WTC11 (cell line): ENCODE measurements around the gene NPY5R. TPM values are rescaled to one million over a fixed set of nuclear protein-coding genes. Genes with fewer than 3 reads are reported as not detected.

Source experiments
- ATAC-seq: fragments of 200-7000 bp; cut with Tn5 transposase; 2 replicates; pipeline ENCODE4 v1.10.0; 2021; ENCODE audit warnings: mild to moderate bottlenecking, moderate library complexity
- CTCF ChIA-PET: fragments of 300-600 bp; sonication (Branson Sonifier 250); formaldehyde crosslinking; loops from one replicate; lab custom pipeline; 2021; ENCODE audit warnings: antibody characterized with exemption; lab: Charles Lee
- POLR2A ChIA-PET: fragments of 350-600 bp; sonication (Branson Sonifier 250); formaldehyde crosslinking; loops from one replicate; lab custom pipeline; 2021; ENCODE audit warnings: antibody characterized with exemption; lab: Charles Lee
- DNase-seq: peaks from one replicate; pipeline ENCODE4 v3.0.0; 2021; ENCODE audit warnings: low spot score
- H3K27ac Mint-ChIP-seq: 2 replicates; pipeline ENCODE4 v1.8.0; 2021; ENCODE audit warnings: mixed read lengths
- H3K27me3 Mint-ChIP-seq: 2 replicates; pipeline ENCODE4 v1.8.0; 2021; ENCODE audit warnings: low read depth, mild to moderate bottlenecking, moderate library complexity, mixed read lengths
- H3K36me3 Mint-ChIP-seq: 2 replicates; pipeline ENCODE4 v1.8.0; 2021; ENCODE audit warnings: mixed read lengths
- H3K4me1 Mint-ChIP-seq: 2 replicates; pipeline ENCODE4 v1.8.0; 2022; ENCODE audit warnings: mixed read lengths
- H3K4me3 Mint-ChIP-seq: 2 replicates; pipeline ENCODE4 v1.8.0; 2021; ENCODE audit warnings: mild to moderate bottlenecking, moderate library complexity, mixed read lengths
- H3K9me3 Mint-ChIP-seq: 2 replicates; pipeline ENCODE4 v1.8.0; 2021; ENCODE audit warnings: mixed read lengths
- CBFB ChIP-seq: sonication (generic); formaldehyde crosslinking; IDR thresholded peaks from 2 replicates; pipeline ENCODE4 v1.8.1; 2022; ENCODE audit warnings: mild to moderate bottlenecking, low read depth, missing genetic modification reagents
- FOXP1 ChIP-seq: sonication (generic); formaldehyde crosslinking; IDR thresholded peaks from 2 replicates; pipeline ENCODE4 v1.8.0; 2022; ENCODE audit warnings: missing genetic modification reagents, mild to moderate bottlenecking, moderate library complexity, borderline replicate concordance
- IRF2 ChIP-seq: sonication (generic); formaldehyde crosslinking; IDR thresholded peaks from 2 replicates; pipeline ENCODE4 v1.8.0; 2022; ENCODE audit warnings: low read depth, missing genetic modification reagents, borderline replicate concordance
- MAX ChIP-seq: sonication (generic); formaldehyde crosslinking; IDR thresholded peaks from 2 replicates; pipeline ENCODE4 v1.8.0; 2022; ENCODE audit warnings: mild to moderate bottlenecking, missing genetic modification reagents
- MYBL2 ChIP-seq: sonication (generic); formaldehyde crosslinking; IDR thresholded peaks from 2 replicates; pipeline ENCODE4 v1.8.1; 2023; ENCODE audit warnings: mild to moderate bottlenecking, moderate library complexity, missing genetic modification reagents
- NFYB ChIP-seq: sonication (generic); formaldehyde crosslinking; conservative IDR thresholded peaks from 2 replicates; pipeline ENCODE4 v1.8.0; 2022; ENCODE audit warnings: low read depth, missing genetic modification reagents
- NR2C2 ChIP-seq: sonication (generic); formaldehyde crosslinking; IDR thresholded peaks from 2 replicates; pipeline ENCODE4 v1.8.0; 2022; ENCODE audit warnings: mild to moderate bottlenecking, missing genetic modification reagents
- PRRX2 ChIP-seq: fragments of 250-450 bp; sonication (Bioruptor Pico); IDR thresholded peaks from 2 replicates; pipeline ENCODE4 v1.8.0; 2021; ENCODE audit warnings: mild to moderate bottlenecking
- RORB ChIP-seq: fragments of 250-450 bp; sonication (Bioruptor Pico); IDR thresholded peaks from 2 replicates; pipeline ENCODE4 v1.9.0; 2021; ENCODE audit warnings: mild to moderate bottlenecking
- SP1 ChIP-seq: sonication (generic); formaldehyde crosslinking; conservative IDR thresholded peaks from 2 replicates; pipeline ENCODE4 v1.8.1; 2022; ENCODE audit warnings: missing genetic modification reagents
- TEAD1 ChIP-seq: sonication (generic); formaldehyde crosslinking; IDR thresholded peaks from 2 replicates; pipeline ENCODE4 v1.8.0; 2022; ENCODE audit warnings: mild to moderate bottlenecking, missing genetic modification reagents
- TP53 ChIP-seq: sonication (generic); formaldehyde crosslinking; IDR thresholded peaks from 2 replicates; pipeline ENCODE4 v1.8.1; 2023; ENCODE audit warnings: mild to moderate bottlenecking, missing genetic modification reagents
- ZMAT4 ChIP-seq: fragments of 250-450 bp; sonication (Bioruptor Pico); IDR thresholded peaks from 2 replicates; pipeline ENCODE4 v1.9.0; 2021; ENCODE audit warnings: mild to moderate bottlenecking
- ZNF121 ChIP-seq: sonication (generic); formaldehyde crosslinking; IDR thresholded peaks from 2 replicates; pipeline ENCODE4 v1.8.0; 2023; ENCODE audit warnings: missing genetic modification reagents
- ZNF138 ChIP-seq: sonication (generic); formaldehyde crosslinking; conservative IDR thresholded peaks from 2 replicates; pipeline ENCODE4 v1.8.1; 2022; ENCODE audit warnings: mild to moderate bottlenecking, moderate library complexity, missing genetic modification reagents
- ZNF416 ChIP-seq: fragments of 250-450 bp; sonication (Bioruptor Pico); IDR thresholded peaks from 2 replicates; pipeline ENCODE4 v1.9.0; 2021; ENCODE audit warnings: mild to moderate bottlenecking, inconsistent platforms
- ZNF425 ChIP-seq: fragments of 250-450 bp; sonication (Bioruptor Pico); conservative IDR thresholded peaks from 2 replicates; pipeline ENCODE4 v1.9.0; 2021; ENCODE audit warnings: mild to moderate bottlenecking
- ZNF512 ChIP-seq: sonication (generic); formaldehyde crosslinking; IDR thresholded peaks from 2 replicates; pipeline ENCODE4 v1.8.1; 2022; ENCODE audit warnings: missing genetic modification reagents, borderline replicate concordance
- total RNA-seq: library from RNA; stranded (reverse); gene quantifications from 3 replicates; pipeline ENCODE4 v1.2.3, GENCODE V29; 2021
- TF ChIP-seq, protein P1 (sequence below): sonication (generic); formaldehyde crosslinking; IDR thresholded peaks from 2 replicates; pipeline ENCODE4 v1.8.1; 2022; ENCODE audit warnings: low read depth, missing genetic modification reagents, borderline replicate concordance
- TF ChIP-seq, protein P2 (sequence below): fragments of 250-450 bp; sonication (Bioruptor Pico); IDR thresholded peaks from 2 replicates; pipeline ENCODE4 v1.9.0; 2021; ENCODE audit warnings: moderate library complexity, mild to moderate bottlenecking, inconsistent platforms, borderline replicate concordance
- TF ChIP-seq, protein P3 (sequence below): sonication (generic); formaldehyde crosslinking; IDR thresholded peaks from 2 replicates; pipeline ENCODE4 v1.8.1; 2023; ENCODE audit warnings: mild to moderate bottlenecking, missing genetic modification reagents, moderate library complexity
- TF ChIP-seq, protein P4 (sequence below): sonication (generic); formaldehyde crosslinking; IDR thresholded peaks from 2 replicates; pipeline ENCODE4 v1.8.0; 2022; ENCODE audit warnings: mild to moderate bottlenecking, missing genetic modification reagents
- TF ChIP-seq, protein P5 (sequence below): fragments of 250-450 bp; sonication (Bioruptor Pico); IDR thresholded peaks from 2 replicates; pipeline ENCODE4 v1.8.0; 2021; ENCODE audit warnings: mild to moderate bottlenecking
- TF ChIP-seq, protein P6 (sequence below): fragments of 250-450 bp; sonication (Bioruptor Pico); IDR thresholded peaks from 2 replicates; pipeline ENCODE4 v2.1.2; 2022; ENCODE audit warnings: mild to moderate bottlenecking, moderate library complexity

The NPY5R gene
- total RNA-seq, 1 experiment from 2014 or later, result 4.5 TPM

DNA sequence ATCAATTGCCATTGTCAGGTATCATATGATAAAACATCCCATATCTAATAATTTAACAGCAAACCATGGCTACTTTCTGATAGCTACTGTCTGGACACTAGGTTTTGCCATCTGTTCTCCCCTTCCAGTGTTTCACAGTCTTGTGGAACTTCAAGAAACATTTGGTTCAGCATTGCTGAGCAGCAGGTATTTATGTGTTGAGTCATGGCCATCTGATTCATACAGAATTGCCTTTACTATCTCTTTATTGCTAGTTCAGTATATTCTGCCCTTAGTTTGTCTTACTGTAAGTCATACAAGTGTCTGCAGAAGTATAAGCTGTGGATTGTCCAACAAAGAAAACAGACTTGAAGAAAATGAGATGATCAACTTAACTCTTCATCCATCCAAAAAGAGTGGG lies 7.0 kb downstream of the NPY5R start:
- H3K4me1 Mint-ChIP-seq, result peaks cover 8% of the 10 kb centered on the region; the same call in 1 of the 2 replicates
- POLR2A ChIA-PET, result no interaction called here
- no peak for DNase-seq
- no peak overlapping the region for H3K27ac Mint-ChIP-seq
- peaks cover 28% of the 10 kb centered on the region for H3K36me3 Mint-ChIP-seq
- H3K9me3 Mint-ChIP-seq, result no peaks in the 10 kb centered on the region
- no peaks in the 10 kb centered on the region for H3K27me3 Mint-ChIP-seq
- no peak for ATAC-seq
- CTCF ChIA-PET, result no interaction called here
- TF ChIP-seq, protein P1, sequence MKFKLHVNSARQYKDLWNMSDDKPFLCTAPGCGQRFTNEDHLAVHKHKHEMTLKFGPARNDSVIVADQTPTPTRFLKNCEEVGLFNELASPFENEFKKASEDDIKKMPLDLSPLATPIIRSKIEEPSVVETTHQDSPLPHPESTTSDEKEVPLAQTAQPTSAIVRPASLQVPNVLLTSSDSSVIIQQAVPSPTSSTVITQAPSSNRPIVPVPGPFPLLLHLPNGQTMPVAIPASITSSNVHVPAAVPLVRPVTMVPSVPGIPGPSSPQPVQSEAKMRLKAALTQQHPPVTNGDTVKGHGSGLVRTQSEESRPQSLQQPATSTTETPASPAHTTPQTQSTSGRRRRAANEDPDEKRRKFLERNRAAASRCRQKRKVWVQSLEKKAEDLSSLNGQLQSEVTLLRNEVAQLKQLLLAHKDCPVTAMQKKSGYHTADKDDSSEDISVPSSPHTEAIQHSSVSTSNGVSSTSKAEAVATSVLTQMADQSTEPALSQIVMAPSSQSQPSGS (CRISPR knock-in tag), result no peak
- TF ChIP-seq, protein P2, sequence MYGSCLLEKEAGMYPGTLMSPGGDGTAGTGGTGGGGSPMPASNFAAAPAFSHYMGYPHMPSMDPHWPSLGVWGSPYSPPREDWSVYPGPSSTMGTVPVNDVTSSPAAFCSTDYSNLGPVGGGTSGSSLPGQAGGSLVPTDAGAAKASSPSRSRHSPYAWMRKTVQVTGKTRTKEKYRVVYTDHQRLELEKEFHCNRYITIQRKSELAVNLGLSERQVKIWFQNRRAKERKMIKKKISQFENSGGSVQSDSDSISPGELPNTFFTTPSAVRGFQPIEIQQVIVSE (CRISPR knock-in tag), result no peak
- TF ChIP-seq TP53 (no peak), NR2C2 (no peak), FOXP1 (CRISPR knock-in tag) (no peak), NFYB (CRISPR knock-in tag) (no peak), ZNF425 (CRISPR knock-in tag) (no peak), ZNF138 (CRISPR knock-in tag) (no peak), CBFB (no peak), IRF2 (no peak), SP1 (CRISPR knock-in tag) (no peak), PRRX2 (no peak), ZNF416 (CRISPR knock-in tag) (no peak), MYBL2 (no peak), ZNF512 (no peak), ZMAT4 (no peak), RORB (CRISPR knock-in tag) (no peak)
- TF ChIP-seq, protein P3, sequence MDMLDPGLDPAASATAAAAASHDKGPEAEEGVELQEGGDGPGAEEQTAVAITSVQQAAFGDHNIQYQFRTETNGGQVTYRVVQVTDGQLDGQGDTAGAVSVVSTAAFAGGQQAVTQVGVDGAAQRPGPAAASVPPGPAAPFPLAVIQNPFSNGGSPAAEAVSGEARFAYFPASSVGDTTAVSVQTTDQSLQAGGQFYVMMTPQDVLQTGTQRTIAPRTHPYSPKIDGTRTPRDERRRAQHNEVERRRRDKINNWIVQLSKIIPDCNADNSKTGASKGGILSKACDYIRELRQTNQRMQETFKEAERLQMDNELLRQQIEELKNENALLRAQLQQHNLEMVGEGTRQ (CRISPR knock-in tag), result no peak
- TF ChIP-seq, protein P4, sequence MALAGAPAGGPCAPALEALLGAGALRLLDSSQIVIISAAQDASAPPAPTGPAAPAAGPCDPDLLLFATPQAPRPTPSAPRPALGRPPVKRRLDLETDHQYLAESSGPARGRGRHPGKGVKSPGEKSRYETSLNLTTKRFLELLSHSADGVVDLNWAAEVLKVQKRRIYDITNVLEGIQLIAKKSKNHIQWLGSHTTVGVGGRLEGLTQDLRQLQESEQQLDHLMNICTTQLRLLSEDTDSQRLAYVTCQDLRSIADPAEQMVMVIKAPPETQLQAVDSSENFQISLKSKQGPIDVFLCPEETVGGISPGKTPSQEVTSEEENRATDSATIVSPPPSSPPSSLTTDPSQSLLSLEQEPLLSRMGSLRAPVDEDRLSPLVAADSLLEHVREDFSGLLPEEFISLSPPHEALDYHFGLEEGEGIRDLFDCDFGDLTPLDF, result no peak
- no peak overlapping the region for H3K4me3 Mint-ChIP-seq

DNA sequence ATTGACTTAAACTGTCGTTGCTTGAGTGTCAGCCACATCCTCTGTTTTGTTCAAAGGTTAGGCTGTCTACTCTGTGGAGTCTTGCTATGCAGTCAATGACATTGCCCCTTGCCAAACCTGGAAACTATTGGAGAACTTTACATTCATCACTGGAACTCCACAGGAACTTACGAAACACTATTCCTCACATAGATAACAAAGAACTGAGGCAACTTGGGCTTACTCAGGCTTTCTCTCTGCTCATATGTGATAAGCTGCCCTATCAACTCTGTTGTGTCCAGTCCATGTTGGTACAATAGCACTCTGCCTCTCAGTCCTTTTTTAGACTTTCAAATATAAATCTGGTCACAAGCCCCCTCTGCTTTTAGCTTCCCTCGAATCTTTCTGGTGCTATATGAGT lies 9.4 kb downstream of the NPY5R start:
- Mint-ChIP-seq H3K27ac (no peak overlapping the region), H3K27me3 (no peaks in the 10 kb centered on the region), H3K4me1 (0 out of 2 replicates have a peak, but pooled peaks cover 5% of the 10 kb centered on the region), H3K4me3 (no peak overlapping the region), H3K9me3 (no peaks in the 10 kb centered on the region), H3K36me3 (peaks cover 22% of the 10 kb centered on the region)
- POLR2A ChIA-PET, result no interaction called here
- DNase-seq, result no peak
- CTCF ChIA-PET, result no interaction called here
- ATAC-seq, result no peak
- TF ChIP-seq, protein P5, sequence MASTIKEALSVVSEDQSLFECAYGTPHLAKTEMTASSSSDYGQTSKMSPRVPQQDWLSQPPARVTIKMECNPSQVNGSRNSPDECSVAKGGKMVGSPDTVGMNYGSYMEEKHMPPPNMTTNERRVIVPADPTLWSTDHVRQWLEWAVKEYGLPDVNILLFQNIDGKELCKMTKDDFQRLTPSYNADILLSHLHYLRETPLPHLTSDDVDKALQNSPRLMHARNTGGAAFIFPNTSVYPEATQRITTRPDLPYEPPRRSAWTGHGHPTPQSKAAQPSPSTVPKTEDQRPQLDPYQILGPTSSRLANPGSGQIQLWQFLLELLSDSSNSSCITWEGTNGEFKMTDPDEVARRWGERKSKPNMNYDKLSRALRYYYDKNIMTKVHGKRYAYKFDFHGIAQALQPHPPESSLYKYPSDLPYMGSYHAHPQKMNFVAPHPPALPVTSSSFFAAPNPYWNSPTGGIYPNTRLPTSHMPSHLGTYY, result no peak
- no peak for TF ChIP-seq ZNF121 (CRISPR knock-in tag)
- TF ChIP-seq, protein P6, sequence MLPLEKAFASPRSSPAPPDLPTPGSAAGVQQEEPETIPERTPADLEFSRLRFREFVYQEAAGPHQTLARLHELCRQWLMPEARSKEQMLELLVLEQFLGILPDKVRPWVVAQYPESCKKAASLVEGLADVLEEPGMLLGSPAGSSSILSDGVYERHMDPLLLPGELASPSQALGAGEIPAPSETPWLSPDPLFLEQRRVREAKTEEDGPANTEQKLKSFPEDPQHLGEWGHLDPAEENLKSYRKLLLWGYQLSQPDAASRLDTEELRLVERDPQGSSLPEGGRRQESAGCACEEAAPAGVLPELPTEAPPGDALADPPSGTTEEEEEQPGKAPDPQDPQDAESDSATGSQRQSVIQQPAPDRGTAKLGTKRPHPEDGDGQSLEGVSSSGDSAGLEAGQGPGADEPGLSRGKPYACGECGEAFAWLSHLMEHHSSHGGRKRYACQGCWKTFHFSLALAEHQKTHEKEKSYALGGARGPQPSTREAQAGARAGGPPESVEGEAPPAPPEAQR, result no peak
- TF ChIP-seq TEAD1 (CRISPR knock-in tag), result no peak
- TF ChIP-seq MAX (CRISPR knock-in tag), result no peak
